Natural killer cell (primary cell): ENCODE measurements around the gene ZFHX3. TPM values are rescaled to one million over a fixed set of nuclear protein-coding genes. Genes with fewer than 3 reads are reported as not detected.

Source experiments
- ATAC-seq, 3 donors: fragments of 150-1000 bp in 2 of 3; fragments of 200-7000 bp in 1 of 3; cut with Tn5 transposase; 1 replicate in 1 of 3; 2 replicates in 2 of 3; pipeline ENCODE4 v1.10.0; 2021; ENCODE audit warnings: mild to moderate bottlenecking in 2 of 3, moderate library complexity in 2 of 3
- DNase-seq, 2 donors: peaks; one replicate each; pipeline versions ENCODE4 v3.0.0 to v3.0.0-alpha.2; 2013 to 2021; ENCODE audit warnings: mixed read lengths in 1 of 2
- H3K27ac ChIP-seq: one replicate; pipeline ENCODE4 v1.5.1; 2013; ENCODE audit warnings: mild to moderate bottlenecking, low read length
- H3K27me3 ChIP-seq: one replicate; pipeline ENCODE4 v1.6.1; 2013; ENCODE audit warnings: low read length; ENCODE audit not compliant: control insufficient read depth, insufficient read depth
- H3K36me3 ChIP-seq: one replicate; pipeline ENCODE4 v1.6.1; 2013; ENCODE audit warnings: low read length; ENCODE audit not compliant: control insufficient read depth, insufficient read depth
- H3K4me1 ChIP-seq: one replicate; pipeline ENCODE4 v1.6.1; 2013; ENCODE audit warnings: low read length; ENCODE audit not compliant: control insufficient read depth, insufficient read depth
- H3K4me3 ChIP-seq: one replicate; pipeline ENCODE4 v1.5.1; 2013; ENCODE audit warnings: low read length
- H3K9me3 ChIP-seq: one replicate; pipeline ENCODE4 v1.6.1; 2013; ENCODE audit warnings: low read length; ENCODE audit not compliant: control insufficient read depth, insufficient read depth
- H3K27ac Mint-ChIP-seq, 2 donors: one replicate each; pipeline ENCODE4 v1.8.0; 2022; ENCODE audit warnings: mild to moderate bottlenecking in 2 of 2, mixed read lengths in 2 of 2, moderate library complexity in 1 of 2
- H3K27me3 Mint-ChIP-seq, 2 donors: one replicate each; pipeline ENCODE4 v1.8.0; 2022; ENCODE audit warnings: low read depth in 2 of 2, mixed read lengths in 2 of 2
- H3K36me3 Mint-ChIP-seq: one replicate; pipeline ENCODE4 v1.8.0; 2022; ENCODE audit warnings: mixed read lengths
- H3K4me1 Mint-ChIP-seq, 2 donors: one replicate each; pipeline ENCODE4 v1.8.0; 2022; ENCODE audit warnings: mixed read lengths in 2 of 2
- H3K4me3 Mint-ChIP-seq: one replicate; pipeline ENCODE4 v1.8.0; 2022; ENCODE audit warnings: mild to moderate bottlenecking, moderate library complexity, mixed read lengths
- H3K9me3 Mint-ChIP-seq, 2 donors: one replicate each; pipeline ENCODE4 v1.8.0; 2022; ENCODE audit warnings: mixed read lengths in 2 of 2
- WGBS: methylation state at CpG from one replicate; pipeline ENCODE4 v1.1.7; 2013; ENCODE audit warnings: missing lambda C conversion rate; ENCODE audit not compliant: insufficient coverage; 5-methylcytosine and 5-hydroxymethylcytosine counted together
- intact Hi-C: fragments of 100-400 bp; cut with micrococcal nuclease; formaldehyde crosslinking; loops from one replicate; pipeline ENCODE4 v1.14.2; 2022
- total RNA-seq, 4 donors: library from RNA; stranded (reverse); fragments of 120-200 nt in 1 of 4; gene quantifications; one replicate each; pipeline versions ENCODE4 v1.2.3 to v1.2.4, GENCODE V29; 2013 to 2022
- TF ChIP-seq, protein P1 (sequence below): fragments of 200-600 bp; IDR thresholded peaks from one replicate; pipeline ENCODE4 v1.8.0; 2022; ENCODE audit warnings: antibody characterized with exemption

The ZFHX3 gene
- total RNA-seq, 3 donors from 2014 or later (not counting 1 experiment from before 2014, with no cell fraction given) = 5.8 to 7.8 (median 7.5) TPM

DNA sequence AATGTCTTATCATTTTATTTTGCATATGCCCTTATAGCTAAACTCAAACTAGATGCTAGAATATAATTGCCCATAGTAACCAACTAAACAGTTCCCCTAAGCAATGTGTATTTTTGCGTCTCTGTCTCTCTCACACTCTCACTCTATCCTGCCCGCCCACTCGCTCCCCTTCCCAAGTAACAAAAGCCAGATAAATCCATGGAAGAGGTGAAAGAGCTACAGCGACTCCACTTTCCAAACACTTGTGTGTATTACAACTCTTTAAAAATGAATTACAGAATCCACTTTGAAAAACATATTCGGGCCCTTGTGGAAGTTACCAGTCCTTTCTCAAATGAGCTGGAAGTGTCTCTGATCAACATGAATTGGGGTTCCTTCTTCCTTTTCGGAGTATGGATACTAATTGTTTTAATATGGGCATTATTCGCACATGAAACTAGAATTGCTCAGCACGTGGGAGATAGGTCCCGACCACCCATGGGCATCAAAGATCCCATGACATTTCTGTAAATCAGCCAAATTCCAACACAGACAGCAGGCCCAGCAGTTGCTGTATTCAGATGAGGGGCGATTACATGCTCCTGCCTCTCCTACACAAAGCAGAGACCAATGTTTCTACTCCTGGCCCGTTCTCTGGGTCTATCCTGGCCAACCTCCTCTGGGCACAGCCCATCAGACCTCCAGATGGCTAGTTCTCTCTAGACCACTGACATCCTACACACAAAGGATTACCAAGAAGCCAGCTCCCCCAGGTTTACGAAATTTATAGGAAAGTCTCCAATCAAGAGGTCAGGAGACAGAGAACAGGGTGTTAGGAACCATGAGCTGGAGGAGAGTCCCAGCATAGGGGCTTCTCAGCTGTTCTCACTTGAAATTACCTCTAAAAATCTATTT is 121.5 kb downstream of the ZFHX3 start:
- intact Hi-C loops = no loop called here
- Mint-ChIP-seq H3K27ac (no peak overlapping the region), H3K4me3 (no peak overlapping the region), H3K27me3 (no peaks in the 10 kb centered on the region), H3K9me3 (no peaks in the 10 kb centered on the region), H3K36me3 (no peaks in the 10 kb centered on the region), H3K4me1 (peaks cover 17 to 19% of the 10 kb centered on the region in 2 donors)
- no peaks in the 10 kb centered on the region for H3K27me3 ChIP-seq
- no peak overlapping the region for H3K4me3 ChIP-seq
- no peak for ATAC-seq
- H3K4me1 ChIP-seq = peaks cover 6% of the 10 kb centered on the region
- 88% methylated on average over 12 of the region's 12 CpGs for WGBS
- no peaks in the 10 kb centered on the region for H3K36me3 ChIP-seq
- H3K27ac ChIP-seq = no peak overlapping the region
- DNase-seq = no peak
- TF ChIP-seq, protein P1, sequence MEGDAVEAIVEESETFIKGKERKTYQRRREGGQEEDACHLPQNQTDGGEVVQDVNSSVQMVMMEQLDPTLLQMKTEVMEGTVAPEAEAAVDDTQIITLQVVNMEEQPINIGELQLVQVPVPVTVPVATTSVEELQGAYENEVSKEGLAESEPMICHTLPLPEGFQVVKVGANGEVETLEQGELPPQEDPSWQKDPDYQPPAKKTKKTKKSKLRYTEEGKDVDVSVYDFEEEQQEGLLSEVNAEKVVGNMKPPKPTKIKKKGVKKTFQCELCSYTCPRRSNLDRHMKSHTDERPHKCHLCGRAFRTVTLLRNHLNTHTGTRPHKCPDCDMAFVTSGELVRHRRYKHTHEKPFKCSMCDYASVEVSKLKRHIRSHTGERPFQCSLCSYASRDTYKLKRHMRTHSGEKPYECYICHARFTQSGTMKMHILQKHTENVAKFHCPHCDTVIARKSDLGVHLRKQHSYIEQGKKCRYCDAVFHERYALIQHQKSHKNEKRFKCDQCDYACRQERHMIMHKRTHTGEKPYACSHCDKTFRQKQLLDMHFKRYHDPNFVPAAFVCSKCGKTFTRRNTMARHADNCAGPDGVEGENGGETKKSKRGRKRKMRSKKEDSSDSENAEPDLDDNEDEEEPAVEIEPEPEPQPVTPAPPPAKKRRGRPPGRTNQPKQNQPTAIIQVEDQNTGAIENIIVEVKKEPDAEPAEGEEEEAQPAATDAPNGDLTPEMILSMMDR = no peak
- H3K9me3 ChIP-seq = no peaks in the 10 kb centered on the region

DNA sequence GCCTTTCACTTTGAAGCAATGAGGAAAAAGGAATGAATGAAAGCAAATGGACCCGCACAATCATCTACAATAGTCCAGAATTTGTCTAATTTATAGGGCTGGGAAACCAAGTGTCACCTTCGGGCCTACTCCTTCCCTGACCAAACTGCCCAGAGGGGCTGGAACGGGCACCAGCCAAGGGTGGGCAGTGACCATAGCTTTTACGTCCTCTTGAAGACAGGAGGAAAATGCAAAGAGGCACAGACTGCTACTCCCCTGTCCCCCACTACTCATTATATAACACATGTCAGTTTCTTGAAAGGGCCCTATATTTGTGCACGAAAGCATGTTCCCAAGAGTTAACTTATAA is 122.3 kb downstream of the ZFHX3 start:
- no peaks in the 10 kb centered on the region for H3K36me3 Mint-ChIP-seq
- TF ChIP-seq, protein P1 = no peak
- no peaks in the 10 kb centered on the region for H3K9me3 Mint-ChIP-seq
- peaks cover 17 to 20% of the 10 kb centered on the region in 2 donors for H3K4me1 Mint-ChIP-seq
- H3K27me3 Mint-ChIP-seq = no peaks in the 10 kb centered on the region
- H3K27me3 ChIP-seq = no peaks in the 10 kb centered on the region
- H3K9me3 ChIP-seq = no peaks in the 10 kb centered on the region
- ATAC-seq (no peak), DNase-seq (no peak)
- H3K4me3 Mint-ChIP-seq = no peak overlapping the region
- no peak overlapping the region for H3K27ac Mint-ChIP-seq
- H3K4me3 ChIP-seq = no peak overlapping the region
- H3K27ac ChIP-seq = no peak overlapping the region
- H3K4me1 ChIP-seq = peaks cover 14% of the 10 kb centered on the region
- 99% methylated on average over 5 of the region's 5 CpGs for WGBS
- intact Hi-C loops = no loop called here
- H3K36me3 ChIP-seq = no peaks in the 10 kb centered on the region

DNA sequence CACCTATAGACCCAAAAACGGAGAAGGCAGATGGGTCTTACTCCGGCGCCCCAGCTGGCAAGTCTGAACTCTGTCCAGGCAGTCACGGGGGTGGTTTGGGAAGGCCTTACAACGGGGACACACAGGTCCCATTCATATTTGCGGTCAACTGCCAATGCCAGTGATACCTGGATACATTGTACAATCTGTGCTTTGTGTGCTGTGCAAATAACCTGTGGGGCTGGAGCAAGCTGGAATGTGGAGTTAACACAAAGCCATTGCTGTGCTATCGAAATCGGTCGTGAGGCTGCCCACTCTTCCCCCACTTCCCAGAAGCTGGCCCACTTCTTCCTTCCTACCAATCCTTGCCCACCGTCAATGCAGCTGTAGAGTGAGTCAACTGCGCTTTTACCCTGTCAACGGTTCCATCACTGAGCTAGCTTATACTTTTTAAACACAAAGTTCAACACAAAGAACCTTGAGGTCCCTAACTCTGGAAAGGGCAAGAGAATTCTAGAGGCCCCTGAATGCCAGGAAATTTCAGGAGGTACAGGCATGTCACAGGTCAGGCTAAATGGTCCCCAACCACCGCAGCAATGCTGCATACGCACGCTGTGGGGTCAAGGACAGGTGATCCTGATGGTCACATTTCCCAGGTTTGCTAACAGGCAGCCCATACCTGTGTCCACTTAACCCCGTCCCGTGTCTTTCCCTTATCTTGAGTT is 122.8 kb downstream of the ZFHX3 start:
- 93% methylated on average over 17 of the region's 17 CpGs for WGBS
- no peaks in the 10 kb centered on the region for H3K27me3 Mint-ChIP-seq
- Histone ChIP-seq H3K36me3 (no peaks in the 10 kb centered on the region), H3K4me1 (peaks cover 19% of the 10 kb centered on the region), H3K27ac (no peak overlapping the region), H3K9me3 (no peaks in the 10 kb centered on the region), H3K4me3 (no peak overlapping the region), H3K27me3 (no peaks in the 10 kb centered on the region)
- TF ChIP-seq, protein P1 = no peak
- no peak for DNase-seq
- H3K4me3 Mint-ChIP-seq = no peak overlapping the region
- intact Hi-C loops = no loop called here
- no peak for ATAC-seq
- H3K4me1 Mint-ChIP-seq = peaks cover 19 to 20% of the 10 kb centered on the region in 2 donors
- no peaks in the 10 kb centered on the region for H3K36me3 Mint-ChIP-seq
- H3K9me3 Mint-ChIP-seq = no peaks in the 10 kb centered on the region
- H3K27ac Mint-ChIP-seq = no peak overlapping the region
